Measurements from ENCODE around the gene SNCA.

Gene SNCA

GRCh38 chr4:89716893-89717292, 120.1 kb downstream of the SNCA start:
- Histone ChIP-seq H3K36me3 (no peaks in the 10 kb centered on the region), H3K4me1 (ENCODE audit: control insufficient read depth in 1 of 2, insufficient read depth in 1 of 2, low read depth in 1 of 2, low read length in 1 of 2) (no peaks in the 10 kb centered on the region), H3K9me3 (no peaks in the 10 kb centered on the region), H3K27me3 (no peaks in the 10 kb centered on the region), H3K27ac (no peak overlapping the region), H3K4me3 (ENCODE audit: low read depth in 1 of 2, low read length in 1 of 2) (no peak overlapping the region)
- TF ChIP-seq CTCF (IDR thresholded peaks at IDR 0.05): no peak

- no peak overlapping the region for H3K27ac ChIP-seq
Measured at GRCh38 chr4:89715631-89716030, 121.3 kb downstream of the SNCA start.

GRCh38 chr4:89712827-89713226, 124.1 kb downstream of the SNCA start:
- TF ChIP-seq CTCF (IDR thresholded peaks at IDR 0.05): no peak
- H3K36me3 ChIP-seq: no peaks in the 10 kb centered on the region
- no peak overlapping the region for H3K27ac ChIP-seq
- no peaks in the 10 kb centered on the region for H3K4me1 ChIP-seq (ENCODE audit: control insufficient read depth in 1 of 2, insufficient read depth in 1 of 2, low read depth in 1 of 2, low read length in 1 of 2)
- no peaks in the 10 kb centered on the region for H3K9me3 ChIP-seq
- H3K4me3 ChIP-seq (ENCODE audit: low read depth in 1 of 2, low read length in 1 of 2): no peak overlapping the region
- H3K27me3 ChIP-seq: no peaks in the 10 kb centered on the region

More at GRCh38 chr4:89715631-89716030, 121.3 kb downstream of the SNCA start:
- H3K4me1 ChIP-seq (ENCODE audit: control insufficient read depth in 1 of 2, insufficient read depth in 1 of 2, low read depth in 1 of 2, low read length in 1 of 2): no peaks in the 10 kb centered on the region
- no peaks in the 10 kb centered on the region for H3K9me3 ChIP-seq
- H3K27me3 ChIP-seq: no peaks in the 10 kb centered on the region
- H3K36me3 ChIP-seq: no peaks in the 10 kb centered on the region
- no peak for TF ChIP-seq CTCF (IDR thresholded peaks at IDR 0.05)
- no peak overlapping the region for H3K4me3 ChIP-seq (ENCODE audit: low read depth in 1 of 2, low read length in 1 of 2)

GRCh38 chr4:89712141-89712540, 124.8 kb downstream of the SNCA start:
- no peak overlapping the region for H3K4me3 ChIP-seq (ENCODE audit: low read depth in 1 of 2, low read length in 1 of 2)
- H3K36me3 ChIP-seq: no peaks in the 10 kb centered on the region
- no peaks in the 10 kb centered on the region for H3K27me3 ChIP-seq
- no peak overlapping the region for H3K27ac ChIP-seq
- H3K4me1 ChIP-seq (ENCODE audit: control insufficient read depth in 1 of 2, insufficient read depth in 1 of 2, low read depth in 1 of 2, low read length in 1 of 2): no peaks in the 10 kb centered on the region
- TF ChIP-seq CTCF (IDR thresholded peaks at IDR 0.05): no peak
- H3K9me3 ChIP-seq: no peaks in the 10 kb centered on the region

GRCh38 chr4:89708903-89709421, 128.0 kb downstream of the SNCA start:
- Histone ChIP-seq H3K4me1 (ENCODE audit: control insufficient read depth in 1 of 2, insufficient read depth in 1 of 2, low read depth in 1 of 2, low read length in 1 of 2) (no peaks in the 10 kb centered on the region), H3K27ac (no peak overlapping the region), H3K9me3 (no peaks in the 10 kb centered on the region), H3K27me3 (no peaks in the 10 kb centered on the region), H3K36me3 (no peaks in the 10 kb centered on the region), H3K4me3 (ENCODE audit: low read depth in 1 of 2, low read length in 1 of 2) (no peak overlapping the region)
- TF ChIP-seq CTCF (IDR thresholded peaks at IDR 0.05): no peak

- Histone ChIP-seq H3K4me3 (ENCODE audit: low read depth in 1 of 2, low read length in 1 of 2) (no peak overlapping the region), H3K27ac (no peak overlapping the region), H3K9me3 (no peaks in the 10 kb centered on the region), H3K36me3 (no peaks in the 10 kb centered on the region), H3K4me1 (ENCODE audit: control insufficient read depth in 1 of 2, insufficient read depth in 1 of 2, low read depth in 1 of 2, low read length in 1 of 2) (no peaks in the 10 kb centered on the region), H3K27me3 (no peaks in the 10 kb centered on the region)
- TF ChIP-seq CTCF (IDR thresholded peaks at IDR 0.05): no peak
Measured at GRCh38 chr4:89707467-89707866, 129.5 kb downstream of the SNCA start.
